AML-193 (cell line): ENCODE measurements around the gene ARHGAP32.
A peak's percentile ranks its signal among the peaks of the same experiment; 100 is the strongest.

Source experiments
- DNase-seq, 2 experiments: peaks; one replicate each; lab custom pipeline; 2025; lab: John Stamatoyannopoulos, UW

The ARHGAP32 gene

DNA sequence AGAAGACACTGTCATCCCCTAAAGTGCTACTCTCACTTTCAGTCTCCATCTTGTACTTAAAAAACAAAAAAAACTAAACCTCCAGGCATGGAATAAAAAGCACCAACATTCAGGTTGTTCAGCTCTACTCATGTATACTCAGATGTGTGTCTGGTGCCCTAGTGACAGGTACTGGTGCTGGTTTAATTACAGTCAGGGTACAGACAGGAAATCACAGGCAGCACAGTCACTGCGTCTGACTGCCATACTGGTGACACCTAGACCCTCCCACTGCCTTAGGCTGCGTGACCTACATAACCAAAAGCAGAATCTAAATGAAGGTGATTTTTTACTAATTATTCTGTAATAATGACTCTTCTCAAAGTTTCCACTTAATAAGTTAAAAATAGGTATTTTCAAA is at the start of gene ARHGAP32:
ARHGAP32 (minus strand) TSS at position 176 of the 400 bp plus-strand sequence; CDS start at position 49, 127 bp downstream.
- no peak for DNase-seq

DNA sequence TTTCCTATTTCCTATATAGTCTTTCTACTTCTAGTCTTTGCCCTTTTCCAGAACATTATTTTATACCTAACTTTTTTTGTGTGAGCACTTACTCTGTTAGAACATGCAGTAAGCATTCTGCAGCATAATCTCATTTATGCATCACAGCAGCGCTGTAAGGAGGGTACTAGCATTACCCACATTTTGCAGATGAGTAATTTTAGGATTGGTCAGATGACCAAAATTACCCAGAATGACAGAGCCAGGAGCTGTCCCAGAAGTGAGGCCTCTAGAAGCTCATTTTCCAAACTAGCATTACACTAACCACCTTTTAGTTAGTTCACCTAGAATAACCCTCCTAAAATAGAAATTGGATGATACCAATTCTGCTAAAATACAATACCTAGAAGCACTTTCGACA is 47.1 kb upstream of the ARHGAP32 start:
- no peak for DNase-seq

DNA sequence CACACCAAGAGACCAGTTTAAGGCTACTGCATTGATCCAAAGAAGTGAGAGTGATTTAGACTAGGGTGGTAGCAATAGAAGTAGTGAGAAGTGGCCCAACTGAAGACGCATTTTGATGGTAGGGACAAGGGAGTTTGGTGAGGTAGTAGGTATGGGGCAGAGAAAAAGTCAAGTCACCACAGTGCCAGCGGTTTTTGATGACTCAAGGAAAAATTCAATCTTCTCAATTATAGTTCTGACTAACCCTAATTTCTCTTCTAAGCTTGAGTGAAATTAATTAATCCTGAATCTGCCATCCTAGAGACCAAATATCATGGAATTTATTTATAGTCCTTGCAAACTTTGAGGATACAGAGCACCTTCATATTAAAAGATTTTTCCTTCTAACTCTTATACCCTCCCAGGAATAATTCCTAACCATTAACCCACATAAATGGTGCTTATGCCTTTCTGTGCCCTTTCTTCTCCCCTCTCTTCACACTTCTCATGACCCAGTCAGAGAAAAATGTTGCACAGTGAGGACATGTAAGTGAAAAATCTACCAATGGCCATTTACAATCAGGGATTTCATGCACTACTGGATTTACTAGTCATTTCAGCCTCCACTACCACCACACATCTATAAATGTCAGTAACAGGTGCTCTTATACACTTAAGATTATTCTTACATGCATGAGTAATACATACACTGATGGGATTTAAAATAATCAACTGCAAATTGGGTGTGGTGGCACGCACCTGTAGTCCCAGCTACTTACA is 45.9 kb upstream of the ARHGAP32 start:
- DNase-seq = no peak

DNA sequence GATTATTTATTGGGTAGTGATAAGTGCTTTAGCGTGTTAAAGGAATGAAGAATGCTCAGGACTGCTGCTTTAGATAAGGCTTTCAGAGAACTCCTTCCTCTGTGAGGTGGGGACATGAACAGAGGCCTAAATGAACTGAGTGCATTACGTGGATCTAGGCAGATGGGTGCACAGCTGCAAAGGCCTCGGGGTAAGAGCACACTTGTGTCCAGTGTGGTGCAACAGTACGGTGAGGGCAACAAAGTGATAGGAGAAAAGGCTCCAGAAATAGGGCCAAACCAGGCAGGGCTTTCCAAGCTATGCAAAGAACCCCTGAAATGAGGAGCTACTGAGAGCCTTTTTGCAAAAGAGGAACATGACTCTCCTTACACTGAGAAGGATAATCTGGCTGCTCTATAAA is 45.3 kb upstream of the ARHGAP32 start:
- DNase-seq = no peak

DNA sequence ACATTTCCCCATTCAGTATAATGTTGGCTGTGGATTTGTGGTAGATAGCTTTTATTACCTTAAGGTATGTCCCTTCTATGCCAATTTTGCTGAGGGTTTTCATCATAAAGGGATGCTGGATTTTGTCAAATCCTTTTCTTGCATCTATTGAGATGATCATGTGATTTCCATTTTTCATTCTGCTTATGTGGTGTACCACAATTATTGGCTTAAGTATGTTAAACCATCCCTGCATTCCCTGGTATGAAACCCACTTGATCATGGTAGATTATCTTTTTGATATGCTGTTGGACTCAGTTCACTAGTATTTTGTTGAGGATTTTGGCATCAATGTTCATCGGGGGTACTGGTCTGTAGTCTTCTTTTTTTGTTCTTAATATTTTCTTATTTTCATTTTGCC is 44.7 kb upstream of the ARHGAP32 start:
- no peak for DNase-seq

DNA sequence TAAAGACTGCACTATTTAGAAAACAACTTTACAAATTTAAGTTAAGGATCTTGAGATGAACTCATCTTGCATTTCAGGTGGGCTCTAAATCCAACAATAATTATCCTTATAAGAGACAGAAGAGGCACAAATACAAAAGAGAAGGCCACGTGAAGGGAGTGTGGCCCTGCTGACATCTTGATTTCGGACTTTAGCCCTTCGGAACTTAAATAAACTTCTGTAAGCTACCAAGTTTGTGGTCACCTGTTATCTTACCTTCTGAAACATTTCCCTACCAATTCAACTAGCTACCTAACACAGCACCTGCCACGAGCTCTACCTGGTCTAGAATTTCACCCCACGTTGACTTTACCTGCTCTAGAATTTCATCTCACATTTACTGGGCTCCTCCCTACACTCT is 42.9 kb upstream of the ARHGAP32 start:
- no peak for DNase-seq

DNA sequence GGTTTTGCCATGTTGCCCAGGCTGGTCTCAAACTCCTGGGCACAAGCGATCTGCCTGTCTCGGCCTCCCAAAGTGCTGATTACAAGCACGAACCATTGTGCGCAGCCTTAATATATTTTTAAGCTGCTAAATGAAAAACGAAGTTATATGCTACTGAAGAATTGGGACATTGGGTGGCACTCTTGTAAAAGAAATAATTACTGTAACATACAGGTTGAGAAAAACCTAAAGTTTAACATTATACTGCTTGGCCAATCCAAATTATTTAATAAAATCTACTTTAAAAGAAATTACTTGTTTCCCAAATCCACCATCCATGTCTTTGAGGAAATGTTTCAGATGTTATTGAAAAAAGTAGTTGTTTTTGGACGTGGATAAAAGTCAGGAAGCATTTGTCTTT is 37.9 kb upstream of the ARHGAP32 start:
- peak; percentile 7 to 10 for DNase-seq

DNA sequence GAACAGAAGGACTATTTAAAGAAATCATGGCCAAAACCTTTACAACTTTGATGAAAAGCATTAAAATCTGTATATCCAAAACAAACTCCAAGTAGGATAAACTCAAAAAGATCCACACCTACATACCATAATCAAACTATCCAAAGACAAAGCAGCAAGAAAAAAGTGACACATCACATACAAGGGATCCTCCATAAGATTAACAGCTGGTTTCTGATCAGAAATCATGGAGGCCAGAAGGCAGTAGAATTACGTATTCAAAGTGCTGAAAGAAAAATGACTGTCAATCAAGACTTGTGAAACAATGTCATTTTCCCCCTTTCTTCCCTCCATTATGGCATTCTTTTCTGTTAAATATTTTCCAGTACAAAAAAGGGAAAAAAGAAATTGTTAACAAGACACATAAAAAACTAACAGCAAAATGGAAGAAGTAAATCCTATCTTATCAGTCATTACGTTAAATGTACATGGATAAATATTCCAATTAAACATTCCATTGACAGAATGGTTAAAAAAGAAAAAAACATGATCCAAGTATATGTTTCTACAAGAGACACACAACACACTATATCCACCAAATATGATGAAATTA is 34.2 kb upstream of the ARHGAP32 start:
- DNase-seq = no peak

DNA sequence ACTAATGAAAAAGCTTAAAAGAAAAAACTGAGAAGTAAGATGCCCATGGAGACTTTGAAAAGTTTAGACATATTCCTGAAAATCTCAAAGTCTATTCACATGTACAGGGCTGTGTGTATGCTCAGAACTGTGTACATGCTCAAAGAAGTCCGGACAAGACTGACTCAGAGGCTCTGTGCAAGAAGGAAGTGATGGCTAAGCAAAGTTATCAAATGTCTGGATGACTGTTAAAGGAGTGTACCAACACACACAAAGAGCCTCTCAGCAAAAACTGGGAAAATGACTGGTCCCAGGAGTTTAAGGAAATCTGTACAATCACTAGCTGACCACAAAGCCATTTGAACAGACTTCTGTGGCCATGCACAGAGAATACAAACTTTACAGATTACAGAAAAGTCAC is 33.1 kb upstream of the ARHGAP32 start:
- DNase-seq = no peak

DNA sequence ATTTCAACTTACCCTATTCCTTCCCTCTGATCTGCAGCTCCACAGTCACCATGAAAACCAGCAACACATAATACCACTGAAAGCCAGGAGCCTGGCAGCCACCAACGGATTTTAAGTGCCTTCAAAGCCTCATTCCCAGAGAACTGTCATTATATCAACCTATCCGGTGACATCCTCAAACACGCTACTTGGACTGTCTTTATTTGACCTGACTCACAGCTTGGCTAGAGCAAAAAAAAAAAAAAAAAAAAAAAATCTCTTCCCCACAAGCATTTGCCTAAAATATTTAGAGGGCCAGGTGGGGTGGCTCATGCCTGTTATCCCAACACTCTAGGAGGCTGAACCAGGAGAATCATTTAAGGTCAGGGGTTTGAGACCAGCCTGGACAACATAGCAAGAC is 32.4 kb upstream of the ARHGAP32 start:
- DNase-seq = no peak

DNA sequence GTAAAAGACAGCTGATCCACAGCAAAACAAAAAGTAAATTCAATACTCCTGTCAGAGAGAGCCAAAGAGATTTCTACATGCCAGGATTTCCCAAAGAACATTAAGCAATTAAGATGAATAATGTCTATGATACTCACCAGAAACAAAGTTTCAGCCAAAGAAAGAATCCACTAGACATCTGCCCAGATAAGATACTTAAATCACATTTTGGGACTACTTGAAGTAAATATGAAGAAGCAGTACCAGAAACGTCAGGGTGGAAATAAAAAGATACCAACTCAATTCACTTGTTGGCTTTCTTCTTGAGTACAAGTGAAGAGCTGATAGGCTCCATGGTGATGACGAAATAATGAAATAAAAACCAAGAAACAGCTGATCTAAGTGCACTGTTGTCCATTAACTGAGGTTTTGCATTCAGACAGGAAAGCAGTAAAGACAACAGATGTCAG is 31.6 kb upstream of the ARHGAP32 start:
- no peak for DNase-seq

DNA sequence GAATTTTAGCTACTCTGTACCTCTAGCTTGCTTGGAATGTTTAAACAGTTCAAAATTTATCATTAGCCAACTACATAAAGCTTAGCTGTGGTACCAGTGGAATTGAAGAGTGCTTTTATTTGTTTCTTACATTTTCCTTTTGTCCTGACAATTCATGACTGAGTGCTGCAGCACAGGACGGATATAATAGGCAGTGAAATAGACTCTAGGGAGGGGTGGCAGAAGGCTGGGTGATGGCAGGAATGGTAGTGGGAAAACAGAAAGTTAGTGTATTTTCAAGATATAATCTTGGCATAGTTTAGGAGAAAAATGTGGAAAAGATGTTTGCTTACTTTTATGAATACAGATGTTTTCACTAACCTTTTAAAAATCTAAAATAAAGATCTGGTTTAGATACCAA is 31.1 kb upstream of the ARHGAP32 start:
- no peak for DNase-seq

DNA sequence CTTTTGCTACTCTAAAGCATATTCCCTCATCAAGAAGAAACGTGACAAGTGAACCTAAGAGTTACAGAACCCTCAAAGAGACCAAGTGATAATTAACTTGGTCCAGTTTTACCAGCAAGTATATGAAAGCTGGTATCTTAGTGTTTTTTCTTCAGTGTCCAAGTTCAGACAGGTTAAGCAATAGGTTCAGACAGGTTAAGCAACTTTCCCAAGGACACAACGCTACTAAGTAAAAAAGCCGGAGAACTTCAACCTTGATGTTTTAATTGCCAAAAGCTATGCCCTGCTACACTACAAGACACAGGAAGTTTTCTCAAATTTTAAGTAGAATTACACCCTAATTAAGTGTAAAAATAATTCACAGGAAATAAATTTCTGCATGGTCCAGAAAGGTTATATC is 30.0 kb upstream of the ARHGAP32 start:
- no peak for DNase-seq

DNA sequence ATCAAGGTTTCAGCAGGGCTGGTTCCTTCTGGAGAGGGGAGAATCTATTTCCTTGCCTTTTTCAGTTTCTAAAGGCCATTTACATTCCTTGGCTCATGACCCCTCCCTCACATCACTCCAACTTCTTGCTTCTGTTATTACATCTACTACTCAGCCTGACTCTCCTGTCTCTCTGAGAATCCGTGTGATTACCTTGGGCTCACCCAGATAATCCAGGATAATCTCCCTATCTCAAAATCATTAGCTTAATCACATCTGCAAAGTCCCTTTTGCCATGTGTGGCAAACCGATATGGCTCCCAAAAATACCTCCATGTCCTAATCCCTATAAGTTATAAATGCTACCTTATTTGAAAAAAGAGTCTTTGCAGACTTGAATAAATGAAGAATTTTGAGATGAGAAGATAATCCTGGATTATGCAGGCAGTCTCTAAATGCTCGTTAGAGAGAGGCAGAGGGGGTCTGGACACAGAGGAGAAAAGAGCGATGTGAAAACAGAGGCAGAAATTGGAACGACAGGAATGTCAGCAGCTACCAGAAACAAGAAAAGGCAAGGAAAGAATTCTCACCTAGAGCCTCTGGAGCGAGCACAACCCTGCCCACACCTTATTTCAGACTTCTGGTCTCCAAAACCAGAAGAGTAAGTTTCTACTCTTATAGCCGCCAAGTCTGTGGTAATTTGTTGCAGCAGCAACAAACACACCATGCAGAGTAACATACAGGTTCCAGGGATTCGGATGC is 23.6 kb upstream of the ARHGAP32 start:
- no peak for DNase-seq

DNA sequence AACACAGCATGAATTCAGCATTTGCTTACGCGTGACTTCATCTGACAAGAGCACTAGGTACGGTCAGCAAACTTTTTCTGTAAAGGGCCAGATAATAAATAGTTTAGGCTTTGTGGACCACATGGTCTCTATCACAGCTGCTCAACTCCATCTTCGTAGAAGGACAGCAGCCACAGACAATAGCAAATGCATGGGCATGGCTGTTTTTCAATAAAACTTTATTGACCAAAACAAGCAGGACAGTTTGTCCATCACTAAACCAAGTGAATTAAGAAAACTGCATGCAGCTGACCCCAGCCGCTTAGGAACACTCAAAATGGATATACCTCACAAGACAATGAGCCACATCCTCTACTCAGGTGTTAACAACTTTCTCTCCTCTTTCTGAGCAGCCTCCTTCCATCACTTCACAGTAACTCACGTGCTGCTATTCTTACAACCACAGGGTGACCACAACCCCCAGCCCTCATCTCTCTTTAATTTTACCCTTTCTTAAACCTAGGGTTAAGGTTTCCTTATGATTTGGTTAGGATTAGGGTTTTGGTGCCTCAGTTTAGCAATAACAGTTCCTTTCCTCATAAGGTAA is 22.7 kb upstream of the ARHGAP32 start:
- DNase-seq = no peak

DNA sequence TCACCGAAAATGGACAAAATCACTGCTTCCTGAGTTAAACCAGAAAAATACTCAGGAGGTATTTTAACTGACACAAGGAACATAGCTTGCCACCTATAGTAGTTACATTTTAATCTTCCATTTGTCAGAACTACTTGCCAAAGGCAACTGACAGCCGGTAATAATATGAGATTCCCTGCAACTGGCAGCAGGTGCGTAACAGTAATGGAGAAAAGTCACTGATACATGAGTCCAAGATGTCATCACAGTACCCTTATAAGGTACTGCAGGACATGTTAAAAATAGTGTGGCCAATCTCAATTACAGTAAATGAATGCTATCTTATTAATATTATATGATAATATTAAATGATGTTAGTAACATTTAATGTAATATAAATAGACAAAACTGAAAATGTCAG is 21.1 kb upstream of the ARHGAP32 start:
- no peak for DNase-seq

DNA sequence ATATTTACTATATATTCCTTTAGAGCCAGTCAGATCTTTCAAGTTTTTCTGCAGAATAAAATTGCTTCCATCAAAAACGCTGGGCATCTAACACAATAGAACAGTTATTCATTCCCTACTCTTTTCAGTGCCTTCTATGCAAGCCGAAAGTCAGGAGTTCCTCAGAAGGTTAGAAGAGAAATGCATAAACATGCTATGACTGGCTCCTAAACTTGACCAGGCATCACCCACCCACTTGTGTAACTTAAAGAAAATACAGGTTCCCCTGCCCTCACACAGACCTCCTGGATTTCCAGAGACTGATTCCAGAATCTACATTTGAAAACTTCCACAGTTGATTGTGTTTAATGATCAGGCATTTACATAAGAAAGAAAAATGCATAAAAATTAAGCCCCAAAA is 19.3 kb upstream of the ARHGAP32 start:
- no peak for DNase-seq

DNA sequence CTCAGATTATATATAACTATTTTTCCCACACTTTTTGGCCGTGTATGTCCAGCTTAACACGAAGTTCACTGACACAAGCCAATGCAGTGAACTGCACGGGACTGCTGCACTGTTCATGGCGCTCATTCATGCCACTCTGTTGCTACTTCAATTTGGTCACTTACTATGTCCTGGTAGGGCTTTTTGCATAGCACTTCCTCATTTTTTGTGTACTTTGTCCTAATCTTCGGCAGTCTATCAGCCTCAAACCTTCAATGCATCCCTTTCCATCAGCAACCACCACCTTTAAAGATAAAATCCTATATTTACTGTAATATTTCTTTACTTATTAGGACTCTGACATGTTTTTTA is 18.7 kb upstream of the ARHGAP32 start:
- peak; percentile 27 to 45 for DNase-seq

DNA sequence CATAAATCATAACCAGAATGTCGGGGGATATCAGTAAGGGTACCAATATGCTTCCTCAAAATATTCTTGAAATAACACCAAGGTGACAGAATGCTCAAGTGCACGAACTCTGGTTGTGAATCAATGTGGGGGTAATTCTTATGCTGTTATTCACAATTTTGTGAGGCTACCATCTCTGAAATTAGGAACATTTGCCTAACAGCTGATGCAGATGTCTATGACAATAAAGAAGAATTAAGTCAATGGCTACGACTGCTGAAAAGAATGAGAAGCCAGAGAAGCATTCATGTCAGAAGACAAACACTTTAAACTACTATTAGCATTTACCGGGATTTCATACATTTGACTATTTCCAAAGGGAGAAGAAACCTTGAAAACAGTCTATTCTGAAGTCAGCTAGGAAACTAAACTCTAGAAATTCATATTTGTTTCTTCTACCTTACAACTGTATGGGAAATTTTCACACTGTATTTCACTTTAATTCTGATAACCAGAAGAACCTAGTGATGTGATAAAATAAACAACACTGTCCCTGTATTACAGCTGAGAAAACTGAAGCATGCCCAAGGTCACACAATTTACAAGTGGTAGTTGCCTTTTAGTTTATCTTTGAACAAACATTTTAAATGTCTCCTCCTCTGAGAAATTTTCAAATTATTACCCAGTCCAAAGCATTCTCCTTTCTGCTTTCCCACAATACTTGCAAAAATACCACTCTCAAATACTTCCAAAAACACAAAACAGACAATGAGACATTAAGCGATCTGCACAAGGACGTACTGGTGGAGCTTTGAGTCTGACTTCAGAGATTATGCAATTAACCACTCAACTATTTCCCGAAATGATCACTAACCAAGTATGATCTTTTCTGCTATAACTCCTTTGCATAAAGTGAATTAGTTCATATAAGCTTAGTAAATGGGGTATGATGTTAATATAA is 18.0 kb upstream of the ARHGAP32 start:
- DNase-seq = peak; percentile 27 to 36

DNA sequence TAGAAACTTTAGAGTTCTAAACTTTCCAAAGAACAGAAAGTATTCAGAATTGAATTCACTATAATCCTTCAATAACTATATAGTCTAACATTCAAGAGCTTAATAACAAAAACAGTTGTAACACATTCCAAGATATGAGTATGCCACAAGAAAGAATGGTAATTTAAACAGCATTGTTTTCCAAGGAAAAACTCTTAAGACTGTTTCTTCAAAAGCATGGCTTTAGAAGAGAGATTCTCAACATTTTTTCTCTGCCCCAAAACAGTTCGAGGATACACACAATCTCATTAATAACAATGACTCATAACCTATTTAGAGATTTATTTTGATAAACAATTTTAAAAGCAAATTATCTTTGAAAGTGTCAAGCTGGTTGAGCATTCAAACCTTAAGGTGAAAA is 16.7 kb upstream of the ARHGAP32 start:
- no peak for DNase-seq

DNA sequence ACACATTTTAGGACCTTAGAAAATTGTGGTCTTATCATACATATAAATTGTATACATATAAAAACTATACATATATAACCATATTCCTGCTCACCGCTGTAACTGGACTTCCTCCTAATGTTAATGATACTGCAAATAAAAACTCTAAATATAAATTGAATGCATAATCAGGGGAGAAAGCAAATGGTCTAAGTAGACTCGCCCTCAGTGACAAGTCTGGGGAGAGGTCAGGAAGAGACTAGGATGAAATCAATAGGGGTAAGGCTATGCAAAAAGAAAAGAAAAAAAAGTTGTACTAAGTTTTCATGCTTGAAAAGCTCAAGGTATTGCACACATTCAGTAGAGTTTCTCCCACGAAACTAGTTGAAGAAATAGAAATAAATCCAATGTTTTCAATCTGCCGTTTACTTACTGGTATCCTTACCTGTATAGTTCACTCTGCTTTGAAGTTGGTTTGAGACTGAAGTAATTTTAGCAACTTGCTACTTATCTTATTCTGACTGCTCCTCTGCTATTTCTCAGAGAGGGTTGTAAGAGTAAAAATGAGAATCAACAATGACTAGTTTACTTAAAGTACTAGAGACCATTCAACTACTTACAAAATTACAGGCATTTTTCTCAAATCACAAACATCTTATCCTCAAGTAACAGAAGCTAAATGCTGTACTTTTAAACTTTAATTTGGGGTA is 12.2 kb upstream of the ARHGAP32 start:
- DNase-seq = no peak
